AG04449 (cell line): ENCODE measurements around the gene GAL.

ENCODE experiments used
- CTCF ChIA-PET: fragments of 350-600 bp; formaldehyde crosslinking; extraction: SDS; loops from one replicate; lab custom pipeline; 2021; ENCODE audit warnings: antibody characterized with exemption; lab: Yijun Ruan, JAX
- POLR2A ChIA-PET: fragments of 400-600, 350-600 bp; formaldehyde crosslinking; extraction: SDS; loops from one replicate; lab custom pipeline; 2020; ENCODE audit warnings: antibody characterized with exemption, inconsistent platforms; lab: Yijun Ruan, JAX
- DNase-seq: peaks from one replicate; pipeline ENCODE4 v3.0.0-alpha.2; 2010; ENCODE audit warnings: low read depth, low spot score
- H3K4me3 ChIP-seq: 2 replicates; pipeline ENCODE4 v1.5.1; 2011; ENCODE audit warnings: low read depth, mild to moderate bottlenecking, control low read depth, low read length
- TF ChIP-seq, protein P1 (sequence below): IDR thresholded peaks from one replicate; pipeline ENCODE4 v1.5.1; 2011; ENCODE audit warnings: mild to moderate bottlenecking, moderate library complexity, low read length, control low read depth, inconsistent platforms; ENCODE audit not compliant: insufficient read depth; ENCODE audit errors: missing control alignments

Gene GAL

DNA sequence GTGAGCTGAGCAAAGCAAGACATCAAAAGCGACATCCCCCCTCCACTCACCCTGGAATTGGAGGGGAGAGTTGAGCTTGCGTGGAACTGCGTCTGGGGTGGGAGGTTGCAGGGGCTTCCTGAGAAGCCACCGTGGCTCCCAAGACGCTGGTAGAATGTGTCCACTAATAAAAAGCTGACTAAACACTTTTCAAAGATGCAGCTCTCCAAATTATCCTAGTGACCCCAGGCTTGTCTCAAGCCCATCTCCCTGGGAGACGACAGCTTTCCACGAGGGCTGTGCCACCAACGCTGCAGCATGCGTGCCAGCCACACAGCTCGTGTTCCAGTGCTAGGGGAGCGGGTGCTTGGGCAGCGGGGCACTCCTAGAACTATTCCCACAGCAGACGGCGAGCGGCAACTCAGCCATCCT is 6.3 kb upstream of the GAL start:
- DNase-seq = no peak
- ChIA-PET POLR2A (interaction anchor here (0.6 kb wide), 1 partner anchor 121 kb away, joined by 3 read pairs; no protein-coding TSS in a partner anchor), CTCF (no interaction called here)

DNA sequence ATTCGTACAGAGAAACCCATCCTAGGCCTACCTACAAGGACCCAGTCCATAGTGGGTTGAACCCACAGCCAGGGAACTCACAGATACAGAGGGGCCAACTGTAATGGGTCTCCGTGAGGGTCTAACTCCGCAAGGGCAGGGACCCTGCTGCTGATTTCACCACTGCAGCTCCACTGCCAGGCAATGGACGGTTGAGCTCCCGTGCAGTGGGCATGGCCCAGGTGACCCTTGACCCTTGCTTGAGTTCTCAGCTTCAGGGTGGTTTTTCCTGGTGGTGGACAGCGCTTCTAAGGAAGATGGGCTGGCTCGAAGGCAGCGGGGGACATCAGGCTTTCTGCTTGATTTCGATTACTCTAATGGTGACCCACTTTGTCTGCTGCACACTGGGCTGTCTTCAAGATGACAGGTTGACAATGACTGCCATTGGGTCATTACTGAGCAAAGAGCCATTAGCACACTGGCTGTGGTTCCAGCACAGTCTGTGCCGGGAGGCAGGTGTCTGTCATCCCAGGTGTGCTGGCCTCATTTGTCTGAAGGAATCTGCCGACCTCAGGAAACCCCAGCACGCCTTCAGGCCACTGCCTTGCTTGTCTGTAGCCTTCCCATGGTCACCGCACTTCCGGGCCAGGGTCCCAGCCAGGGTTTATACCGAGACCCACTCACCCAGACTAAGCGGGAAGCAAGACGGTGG is 3.7 kb upstream of the GAL start:
- no peak overlapping the region for H3K4me3 ChIP-seq
- TF ChIP-seq, protein P1, sequence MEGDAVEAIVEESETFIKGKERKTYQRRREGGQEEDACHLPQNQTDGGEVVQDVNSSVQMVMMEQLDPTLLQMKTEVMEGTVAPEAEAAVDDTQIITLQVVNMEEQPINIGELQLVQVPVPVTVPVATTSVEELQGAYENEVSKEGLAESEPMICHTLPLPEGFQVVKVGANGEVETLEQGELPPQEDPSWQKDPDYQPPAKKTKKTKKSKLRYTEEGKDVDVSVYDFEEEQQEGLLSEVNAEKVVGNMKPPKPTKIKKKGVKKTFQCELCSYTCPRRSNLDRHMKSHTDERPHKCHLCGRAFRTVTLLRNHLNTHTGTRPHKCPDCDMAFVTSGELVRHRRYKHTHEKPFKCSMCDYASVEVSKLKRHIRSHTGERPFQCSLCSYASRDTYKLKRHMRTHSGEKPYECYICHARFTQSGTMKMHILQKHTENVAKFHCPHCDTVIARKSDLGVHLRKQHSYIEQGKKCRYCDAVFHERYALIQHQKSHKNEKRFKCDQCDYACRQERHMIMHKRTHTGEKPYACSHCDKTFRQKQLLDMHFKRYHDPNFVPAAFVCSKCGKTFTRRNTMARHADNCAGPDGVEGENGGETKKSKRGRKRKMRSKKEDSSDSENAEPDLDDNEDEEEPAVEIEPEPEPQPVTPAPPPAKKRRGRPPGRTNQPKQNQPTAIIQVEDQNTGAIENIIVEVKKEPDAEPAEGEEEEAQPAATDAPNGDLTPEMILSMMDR = no peak
- no peak for DNase-seq
- POLR2A ChIA-PET = no interaction called here
- CTCF ChIA-PET = no interaction called here

More for the DNA sequence above, 6.3 kb upstream of the GAL start:
- no peak overlapping the region for H3K4me3 ChIP-seq
- TF ChIP-seq, protein P1 = no peak

DNA sequence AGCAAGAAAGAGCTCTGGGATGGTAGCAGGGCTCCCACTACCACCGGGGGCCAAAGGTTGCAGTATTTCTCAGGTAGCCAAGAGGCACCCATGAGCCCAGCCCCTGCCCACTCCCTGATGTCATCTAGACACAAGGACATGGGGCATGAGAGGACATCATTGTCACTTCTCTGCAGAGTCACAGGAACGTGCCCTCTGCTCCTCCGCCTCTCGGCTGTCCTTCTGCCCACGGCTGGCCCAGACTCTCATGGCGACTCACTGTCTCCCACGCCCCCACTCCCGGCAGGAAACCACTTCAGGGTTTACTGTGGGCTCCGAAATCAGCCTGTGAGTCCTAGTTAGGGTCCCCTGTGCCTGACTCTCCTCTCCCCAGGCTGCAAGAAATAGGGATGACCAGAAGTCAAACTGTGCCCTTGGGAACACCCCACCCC is 1.8 kb upstream of the GAL start:
- POLR2A ChIA-PET = no interaction called here
- H3K4me3 ChIP-seq = no peak overlapping the region
- CTCF ChIA-PET = no interaction called here
- TF ChIP-seq, protein P1 = no peak
- DNase-seq = no peak

DNA sequence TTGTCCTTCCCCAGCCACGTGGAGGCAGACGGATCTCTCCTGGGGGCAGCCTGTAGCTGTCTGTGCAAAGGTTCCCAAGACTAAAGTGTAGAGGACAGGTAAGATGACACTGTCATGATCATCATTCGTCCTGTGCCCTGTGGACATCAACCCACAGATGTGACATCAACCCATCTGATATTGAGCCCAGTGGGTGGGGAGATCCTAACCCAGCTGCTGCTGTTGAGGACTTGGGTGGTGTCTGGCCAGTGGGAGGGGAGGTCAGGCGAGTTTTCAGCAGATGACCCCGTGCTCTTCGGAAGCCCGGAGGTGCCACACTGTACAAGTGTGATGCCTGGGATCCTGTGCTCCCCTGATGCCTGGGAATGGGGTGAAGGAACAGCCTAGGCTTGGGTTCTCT is 1.2 kb upstream of the GAL start:
- H3K4me3 ChIP-seq = no peak overlapping the region
- TF ChIP-seq, protein P1 = no peak
- no peak for DNase-seq
- ChIA-PET CTCF (no interaction called here), POLR2A (no interaction called here)

DNA sequence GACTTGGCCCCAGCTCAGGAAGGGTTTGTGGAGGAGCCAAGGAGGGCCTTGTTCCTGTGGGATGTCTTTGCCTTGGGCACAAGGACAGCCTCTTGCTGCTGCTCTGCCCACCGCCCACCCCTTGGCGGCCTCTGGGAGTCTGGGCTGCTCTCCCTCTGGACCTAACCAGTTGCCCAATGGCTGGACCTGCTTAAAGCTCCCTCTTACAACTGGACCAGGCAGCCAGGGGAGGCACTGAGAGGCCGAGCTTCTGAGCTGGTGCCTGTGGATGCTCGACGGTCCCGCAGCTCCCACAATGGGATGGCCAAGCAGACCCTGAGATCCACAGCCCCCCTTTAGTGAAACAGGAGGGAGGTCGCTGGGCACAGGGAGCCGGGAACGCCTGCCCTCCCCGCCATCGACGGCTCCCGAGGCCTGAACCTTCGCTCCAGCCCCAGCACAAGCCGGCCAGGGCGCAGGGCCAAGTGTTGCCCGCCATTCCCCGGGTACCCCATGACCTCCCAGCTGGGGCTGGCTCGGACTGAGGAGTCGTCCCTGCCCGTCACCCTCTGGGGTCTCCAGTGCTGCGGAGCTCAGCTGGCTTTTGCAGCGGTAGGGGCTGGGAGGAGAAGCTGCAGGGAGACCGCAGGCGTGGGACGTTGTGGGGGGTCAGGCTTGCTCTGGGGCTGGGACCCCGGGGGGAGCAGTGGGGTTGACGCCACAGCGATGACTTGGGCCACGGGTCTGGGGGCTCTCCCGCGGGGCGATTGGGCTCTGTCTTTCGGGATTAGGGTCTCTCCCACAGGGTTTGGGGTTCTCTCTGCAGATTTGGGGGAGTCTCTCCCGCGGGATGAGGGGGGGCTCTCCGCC is 584 bp upstream of the GAL start:
- TF ChIP-seq, protein P1 = no peak
- H3K4me3 ChIP-seq = no peak overlapping the region
- ChIA-PET CTCF (no interaction called here), POLR2A (no interaction called here)
- no peak for DNase-seq
